GM10266 (cell line): ENCODE data around the gene AUTS2.
"Not testable (repeated sequence)": the region's sequence is repeated elsewhere in the genome, so short reads cannot be mapped to it uniquely, and the experiment has no call there.

Experiments
- DNase-seq: peaks from one replicate; pipeline ENCODE4 v3.0.0; 2012; ENCODE audit errors: extremely low spot score
- TF ChIP-seq, protein P1 (sequence below): IDR thresholded peaks from 2 replicates; pipeline ENCODE4 v1.5.1; 2012; ENCODE audit warnings: mild to moderate bottlenecking, low read depth; ENCODE audit not compliant: control insufficient read depth, insufficient read depth; ENCODE audit errors: missing control alignments

Gene AUTS2

GRCh38 chr7:70594170-70594569 lies 995.9 kb downstream of the AUTS2 start:
- TF ChIP-seq, protein P1, sequence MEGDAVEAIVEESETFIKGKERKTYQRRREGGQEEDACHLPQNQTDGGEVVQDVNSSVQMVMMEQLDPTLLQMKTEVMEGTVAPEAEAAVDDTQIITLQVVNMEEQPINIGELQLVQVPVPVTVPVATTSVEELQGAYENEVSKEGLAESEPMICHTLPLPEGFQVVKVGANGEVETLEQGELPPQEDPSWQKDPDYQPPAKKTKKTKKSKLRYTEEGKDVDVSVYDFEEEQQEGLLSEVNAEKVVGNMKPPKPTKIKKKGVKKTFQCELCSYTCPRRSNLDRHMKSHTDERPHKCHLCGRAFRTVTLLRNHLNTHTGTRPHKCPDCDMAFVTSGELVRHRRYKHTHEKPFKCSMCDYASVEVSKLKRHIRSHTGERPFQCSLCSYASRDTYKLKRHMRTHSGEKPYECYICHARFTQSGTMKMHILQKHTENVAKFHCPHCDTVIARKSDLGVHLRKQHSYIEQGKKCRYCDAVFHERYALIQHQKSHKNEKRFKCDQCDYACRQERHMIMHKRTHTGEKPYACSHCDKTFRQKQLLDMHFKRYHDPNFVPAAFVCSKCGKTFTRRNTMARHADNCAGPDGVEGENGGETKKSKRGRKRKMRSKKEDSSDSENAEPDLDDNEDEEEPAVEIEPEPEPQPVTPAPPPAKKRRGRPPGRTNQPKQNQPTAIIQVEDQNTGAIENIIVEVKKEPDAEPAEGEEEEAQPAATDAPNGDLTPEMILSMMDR = no peak
- DNase-seq = no peak

DNA sequence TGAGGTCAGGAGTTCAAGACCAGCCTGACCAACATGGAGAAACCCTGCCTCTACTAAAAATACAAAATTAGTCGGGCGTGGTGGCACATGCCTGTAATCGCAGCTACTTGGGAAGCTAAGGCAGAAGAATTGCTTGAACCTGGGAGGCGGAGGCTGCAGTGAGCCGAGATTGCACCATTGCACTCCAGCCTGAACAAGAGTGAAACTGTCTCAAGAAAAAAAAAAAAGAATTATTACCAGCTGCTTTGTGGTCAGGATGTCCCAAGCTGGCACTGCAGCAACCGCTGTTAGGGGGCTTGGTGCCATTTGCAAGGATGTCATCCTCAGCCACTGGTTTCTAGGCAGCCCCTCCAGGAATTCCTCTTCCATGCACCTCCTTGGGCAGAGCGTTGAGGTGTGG lies 996.6 kb downstream of the AUTS2 start:
- DNase-seq = not testable (repeated sequence)

DNA sequence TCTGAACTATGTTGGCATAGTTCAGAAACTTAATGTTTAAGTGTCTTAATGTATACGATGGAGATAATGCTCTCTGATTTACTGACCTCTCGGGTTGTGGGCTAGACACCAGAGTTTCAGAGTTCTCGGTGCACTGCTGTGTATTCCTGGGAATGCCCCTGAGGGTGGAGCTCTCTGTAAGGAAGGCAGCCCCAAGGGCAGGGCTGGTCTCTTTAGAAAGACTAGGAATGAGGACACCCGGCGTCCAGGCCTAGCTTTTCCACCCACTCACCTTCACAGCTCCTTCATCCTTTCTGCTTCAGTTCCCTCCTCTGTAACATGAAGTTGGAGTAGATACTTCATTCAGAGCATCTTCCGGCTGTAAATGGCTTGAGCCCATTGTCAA lies 997.1 kb downstream of the AUTS2 start:
- DNase-seq = no peak
- TF ChIP-seq, protein P1 = no peak

- DNase-seq = no peak
- TF ChIP-seq, protein P1 = no peak
Observed at GRCh38 chr7:70595755-70596597, 997.7 kb downstream of the AUTS2 start.

GRCh38 chr7:70596598-70596913 lies 998.3 kb downstream of the AUTS2 start:
- DNase-seq = no peak

DNA sequence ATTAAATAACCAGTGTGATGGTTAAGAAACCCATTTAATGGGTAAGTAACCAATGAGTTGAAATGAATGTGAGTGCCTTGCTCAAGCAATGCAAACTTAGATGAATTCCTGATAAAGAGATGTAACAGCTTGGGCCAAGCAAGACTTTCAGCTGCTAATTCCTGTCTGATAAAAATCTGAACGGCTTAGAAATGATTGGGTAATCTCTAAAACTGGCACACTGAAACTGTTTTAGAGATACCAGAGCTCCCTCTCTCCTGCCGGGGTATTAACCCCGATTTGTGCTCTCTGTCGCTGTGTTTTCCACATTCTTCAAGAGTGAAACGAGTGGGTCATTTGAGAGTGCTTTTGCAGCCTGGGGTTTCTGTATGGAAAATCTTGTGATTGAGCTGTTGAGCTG lies 998.8 kb downstream of the AUTS2 start:
- DNase-seq = no peak
- TF ChIP-seq, protein P1 = no peak

More at GRCh38 chr7:70596598-70596913, 998.3 kb downstream of the AUTS2 start:
- TF ChIP-seq, protein P1 = no peak

- DNase-seq = no peak
- TF ChIP-seq, protein P1 = no peak
Observed at GRCh38 chr7:70598976-70599375, 1000.7 kb downstream of the AUTS2 start.
